ENCODE measurements around the gene PQBP1. TPM values are rescaled to one million over a fixed set of nuclear protein-coding genes. Genes with fewer than 3 reads are reported as not detected.
A peak's percentile ranks its signal among the peaks of the same experiment; 100 is the strongest.

Gene PQBP1
- total and polyA plus RNA-seq, 2 of the 13 experiments (the other 11 are each of a cell fraction or from before 2014, with no cell fraction given), result 58.1 to 80.9 TPM

DNA sequence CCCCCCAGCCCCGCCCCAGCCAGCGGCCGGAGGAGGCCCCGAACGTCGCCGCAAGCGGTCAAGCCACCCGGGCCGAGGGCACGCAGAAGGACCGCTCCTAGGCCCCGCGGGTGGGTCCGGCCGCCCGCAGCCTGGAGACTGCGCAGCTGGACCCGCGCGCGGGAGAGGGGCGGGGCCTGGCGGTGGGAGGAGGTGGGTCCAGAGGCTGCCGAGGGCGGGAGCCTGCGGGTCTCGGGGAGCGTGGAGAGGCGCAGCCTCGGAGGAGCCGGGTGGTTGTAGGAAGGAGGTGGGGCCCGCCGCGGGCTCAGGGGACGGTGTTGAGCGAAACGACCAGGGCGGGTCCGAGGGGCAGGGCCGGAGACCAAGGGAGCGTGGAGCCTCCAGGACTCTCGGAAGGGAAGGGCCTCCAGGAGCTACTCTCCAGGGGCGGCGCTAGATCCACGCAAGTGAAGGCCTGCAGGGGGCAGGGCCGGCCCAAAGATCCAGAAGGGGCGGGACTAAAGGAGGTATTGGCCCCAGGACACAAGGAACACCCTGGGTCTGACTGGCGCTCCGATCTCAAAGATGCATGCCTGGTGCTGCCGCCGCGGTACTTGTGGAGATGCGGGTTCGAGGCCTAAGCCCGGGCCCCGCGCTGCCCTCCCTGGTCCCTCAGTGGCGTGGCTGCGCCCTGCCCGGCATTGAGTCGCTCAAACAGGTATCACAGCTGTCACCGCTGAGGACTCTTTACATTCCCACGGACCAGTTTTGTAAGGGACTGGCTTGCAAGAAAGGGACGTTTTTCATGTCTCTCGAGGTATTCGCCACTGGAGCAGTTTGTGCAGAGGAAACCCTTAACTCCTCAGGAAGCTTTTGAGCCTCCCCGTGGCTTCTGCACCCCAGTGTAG, 6.1 kb upstream of the PQBP1 start (continued):
- TF ChIP-seq, protein P1, sequence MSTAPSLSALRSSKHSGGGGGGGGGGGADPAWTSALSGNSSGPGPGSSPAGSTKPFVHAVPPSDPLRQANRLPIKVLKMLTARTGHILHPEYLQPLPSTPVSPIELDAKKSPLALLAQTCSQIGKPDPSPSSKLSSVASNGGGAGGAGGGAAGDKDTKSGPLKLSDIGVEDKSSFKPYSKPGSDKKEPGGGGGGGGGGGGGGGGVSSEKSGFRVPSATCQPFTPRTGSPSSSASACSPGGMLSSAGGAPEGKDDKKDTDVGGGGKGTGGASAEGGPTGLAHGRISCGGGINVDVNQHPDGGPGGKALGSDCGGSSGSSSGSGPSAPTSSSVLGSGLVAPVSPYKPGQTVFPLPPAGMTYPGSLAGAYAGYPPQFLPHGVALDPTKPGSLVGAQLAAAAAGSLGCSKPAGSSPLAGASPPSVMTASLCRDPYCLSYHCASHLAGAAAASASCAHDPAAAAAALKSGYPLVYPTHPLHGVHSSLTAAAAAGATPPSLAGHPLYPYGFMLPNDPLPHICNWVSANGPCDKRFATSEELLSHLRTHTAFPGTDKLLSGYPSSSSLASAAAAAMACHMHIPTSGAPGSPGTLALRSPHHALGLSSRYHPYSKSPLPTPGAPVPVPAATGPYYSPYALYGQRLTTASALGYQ (CRISPR knock-in tag; IDR thresholded peaks at IDR 0.05), result no peak
- TF ChIP-seq ZFY (CRISPR knock-in tag; IDR thresholded peaks at IDR 0.05) (peak; percentile 53), KMT2B (CRISPR knock-in tag; IDR thresholded peaks at IDR 0.05) (no peak), RFXAP (CRISPR knock-in tag; IDR thresholded peaks at IDR 0.05; ENCODE audit: borderline replicate concordance) (no peak), ELF3 (CRISPR knock-in tag; IDR thresholded peaks at IDR 0.05) (no peak), ZNF891 (CRISPR knock-in tag; IDR thresholded peaks at IDR 0.05) (no peak), MAFF (IDR thresholded peaks at IDR 0.05; ENCODE audit: low read depth, low read length) (no peak), HNF4G (IDR thresholded peaks at IDR 0.05; ENCODE audit: borderline replicate concordance, low read depth, low read length) (no peak), HNF4G (CRISPR knock-in tag; IDR thresholded peaks at IDR 0.05; ENCODE audit: borderline replicate concordance, low read depth) (no peak), SNAPC5 (CRISPR knock-in tag; IDR thresholded peaks at IDR 0.05; ENCODE audit: borderline replicate concordance) (no peak), MXD4 (CRISPR knock-in tag; IDR thresholded peaks at IDR 0.05) (no peak), FOXK2 (IDR thresholded peaks at IDR 0.05) (no peak), ZBTB8A (CRISPR knock-in tag; IDR thresholded peaks at IDR 0.05; ENCODE audit: borderline replicate concordance, low read depth) (no peak), U2AF2 (IDR thresholded peaks at IDR 0.05; ENCODE audit: low read depth, low read length) (no peak), HMGXB3 (CRISPR knock-in tag; IDR thresholded peaks at IDR 0.05; ENCODE audit: borderline replicate concordance) (no peak), POLR2G (IDR thresholded peaks at IDR 0.05; ENCODE audit: low read depth, low read length) (peak; percentile 54)
- TF ChIP-seq, protein P2, sequence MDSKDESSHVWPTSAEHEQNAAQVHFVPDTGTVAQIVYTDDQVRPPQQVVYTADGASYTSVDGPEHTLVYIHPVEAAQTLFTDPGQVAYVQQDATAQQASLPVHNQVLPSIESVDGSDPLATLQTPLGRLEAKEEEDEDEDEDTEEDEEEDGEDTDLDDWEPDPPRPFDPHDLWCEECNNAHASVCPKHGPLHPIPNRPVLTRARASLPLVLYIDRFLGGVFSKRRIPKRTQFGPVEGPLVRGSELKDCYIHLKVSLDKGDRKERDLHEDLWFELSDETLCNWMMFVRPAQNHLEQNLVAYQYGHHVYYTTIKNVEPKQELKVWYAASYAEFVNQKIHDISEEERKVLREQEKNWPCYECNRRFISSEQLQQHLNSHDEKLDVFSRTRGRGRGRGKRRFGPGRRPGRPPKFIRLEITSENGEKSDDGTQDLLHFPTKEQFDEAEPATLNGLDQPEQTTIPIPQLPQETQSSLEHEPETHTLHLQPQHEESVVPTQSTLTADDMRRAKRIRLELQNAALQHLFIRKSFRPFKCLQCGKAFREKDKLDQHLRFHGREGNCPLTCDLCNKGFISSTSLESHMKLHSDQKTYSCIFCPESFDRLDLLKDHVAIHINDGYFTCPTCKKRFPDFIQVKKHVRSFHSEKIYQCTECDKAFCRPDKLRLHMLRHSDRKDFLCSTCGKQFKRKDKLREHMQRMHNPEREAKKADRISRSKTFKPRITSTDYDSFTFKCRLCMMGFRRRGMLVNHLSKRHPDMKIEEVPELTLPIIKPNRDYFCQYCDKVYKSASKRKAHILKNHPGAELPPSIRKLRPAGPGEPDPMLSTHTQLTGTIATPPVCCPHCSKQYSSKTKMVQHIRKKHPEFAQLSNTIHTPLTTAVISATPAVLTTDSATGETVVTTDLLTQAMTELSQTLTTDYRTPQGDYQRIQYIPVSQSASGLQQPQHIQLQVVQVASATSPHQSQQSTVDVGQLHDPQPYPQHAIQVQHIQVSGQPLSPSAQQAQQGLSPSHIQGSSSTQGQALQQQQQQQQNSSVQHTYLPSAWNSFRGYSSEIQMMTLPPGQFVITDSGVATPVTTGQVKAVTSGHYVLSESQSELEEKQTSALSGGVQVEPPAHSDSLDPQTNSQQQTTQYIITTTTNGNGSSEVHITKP (CRISPR knock-in tag; IDR thresholded peaks at IDR 0.05; ENCODE audit: low read depth), result peak; percentile 79; the same call in 1 of the 2 replicates
